Measurements from ENCODE around the gene PTTG1IP. TPM values are rescaled to one million over a fixed set of nuclear protein-coding genes. Genes with fewer than 3 reads are reported as not detected.

PTTG1IP gene
- total RNA-seq, 6 experiments from 2014 or later, result 54.3 to 195 (median 140) TPM

- TF ChIP-seq POLR2A (IDR thresholded peaks at IDR 0.05), result no peak
- no peak for TF ChIP-seq CTCF (IDR thresholded peaks at IDR 0.05)
- Histone ChIP-seq H3K27ac (no peak overlapping the region), H3K27me3 (no peaks in the 10 kb centered on the region), H3K36me3 (peaks cover 0 to 24% (median 19%) of the 10 kb centered on the region in 4 donors), H3K4me3 (no peak overlapping the region), H3K9me3 (no peaks in the 10 kb centered on the region), H3K4me1 (peaks cover 0 to 10% (median 1%) of the 10 kb centered on the region in 4 donors)
- WGBS (ENCODE audit: insufficient coverage, low coverage, low lambda C conversion rate, missing lambda C conversion rate), result 70% methylated on average over 3 of the region's 24 CpGs
- intact Hi-C loops (cut with DNase I), result no loop called here
- DNase-seq (no peak), ATAC-seq (peak in 1 of 4 donors; percentile 2)
Measured at GRCh38 chr21:44847261-44848056, 26.0 kb downstream of the PTTG1IP start.

DNA sequence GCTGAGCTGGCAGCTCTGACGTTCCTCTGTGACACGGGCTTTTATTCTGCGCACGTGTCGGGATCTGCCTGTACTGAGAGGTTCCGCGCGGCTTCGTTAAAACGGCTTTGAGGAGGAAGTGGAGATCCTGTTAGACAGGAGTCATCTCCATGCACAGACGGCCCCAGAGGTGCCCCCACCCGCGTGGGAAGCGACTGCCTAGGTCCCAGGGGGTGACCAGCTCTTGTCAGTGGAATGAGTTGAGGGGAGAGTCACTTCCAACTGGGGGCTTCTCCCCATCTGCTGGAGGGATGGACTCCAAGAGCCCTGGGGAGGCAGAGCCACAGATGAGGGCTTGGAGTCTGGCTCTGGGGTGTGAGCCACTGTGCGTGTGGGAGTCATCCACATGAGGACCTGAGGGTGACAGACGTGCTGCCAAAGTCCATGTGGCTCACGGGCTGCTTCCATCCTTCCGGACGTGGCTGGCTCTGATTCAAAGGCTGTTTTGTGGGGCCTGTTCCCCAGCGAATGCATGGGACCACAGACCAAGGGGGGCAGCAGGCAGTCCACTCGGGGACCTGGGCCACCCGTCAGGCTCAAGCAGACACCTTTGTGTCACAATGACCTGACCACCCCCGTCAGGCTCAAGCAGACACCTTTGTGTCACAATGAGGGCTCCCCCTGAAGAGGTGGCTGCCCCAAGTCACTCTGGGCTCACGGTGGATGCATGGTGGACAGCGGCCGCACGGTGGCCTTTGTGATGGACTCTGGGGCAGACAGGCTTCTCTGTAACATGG, 26.8 kb downstream of the PTTG1IP start:
- peaks cover 0 to 9% (median 1%) of the 10 kb centered on the region in 4 donors for H3K4me1 ChIP-seq
- no peaks in the 10 kb centered on the region for H3K27me3 ChIP-seq
- H3K36me3 ChIP-seq, result peaks cover 0 to 24% (median 19%) of the 10 kb centered on the region in 4 donors
- ATAC-seq (peak; percentile 36 to 67 (median 54)), DNase-seq (peak in 2 of 3 donors; percentile 46 to 54)
- H3K27ac ChIP-seq, result no peak overlapping the region
- no peak overlapping the region for H3K4me3 ChIP-seq
- TF ChIP-seq POLR2A (IDR thresholded peaks at IDR 0.05), result no peak
- TF ChIP-seq CTCF (IDR thresholded peaks at IDR 0.05), result no peak
- no peaks in the 10 kb centered on the region for H3K9me3 ChIP-seq
- intact Hi-C loops (cut with DNase I), result no loop called here
- WGBS (ENCODE audit: insufficient coverage, low coverage, low lambda C conversion rate, missing lambda C conversion rate), result 23% methylated on average over 9 of the region's 27 CpGs

DNA sequence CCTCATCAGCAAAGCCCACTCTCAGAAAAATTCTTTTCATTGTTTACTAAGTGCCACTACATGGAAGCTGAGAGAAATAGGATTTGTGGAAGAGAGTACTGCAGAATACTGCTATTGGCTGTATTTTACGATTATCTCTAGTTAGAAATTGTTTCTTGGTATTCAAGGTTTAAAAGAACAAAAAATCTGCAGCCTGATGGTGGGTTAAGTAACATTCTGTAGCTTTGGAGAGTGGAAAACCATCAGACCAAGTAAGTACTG, 27.3 kb downstream of the PTTG1IP start:
- no peaks in the 10 kb centered on the region for H3K9me3 ChIP-seq
- H3K27ac ChIP-seq, result no peak overlapping the region
- ATAC-seq (no peak), DNase-seq (no peak)
- H3K36me3 ChIP-seq, result peaks cover 0 to 21% (median 15%) of the 10 kb centered on the region in 4 donors
- peaks cover 0 to 4% (median 1%) of the 10 kb centered on the region in 4 donors for H3K4me1 ChIP-seq
- intact Hi-C loops (cut with DNase I), result no loop called here
- peak overlapping the region in 1 of 3 donors; percentile 36 for H3K4me3 ChIP-seq
- TF ChIP-seq CTCF (IDR thresholded peaks at IDR 0.05) (no peak), POLR2A (IDR thresholded peaks at IDR 0.05) (no peak)
- WGBS (ENCODE audit: insufficient coverage, low coverage, low lambda C conversion rate, missing lambda C conversion rate), result 33% methylated on average over 1 of the region's 1 CpG
- H3K27me3 ChIP-seq, result no peaks in the 10 kb centered on the region

DNA sequence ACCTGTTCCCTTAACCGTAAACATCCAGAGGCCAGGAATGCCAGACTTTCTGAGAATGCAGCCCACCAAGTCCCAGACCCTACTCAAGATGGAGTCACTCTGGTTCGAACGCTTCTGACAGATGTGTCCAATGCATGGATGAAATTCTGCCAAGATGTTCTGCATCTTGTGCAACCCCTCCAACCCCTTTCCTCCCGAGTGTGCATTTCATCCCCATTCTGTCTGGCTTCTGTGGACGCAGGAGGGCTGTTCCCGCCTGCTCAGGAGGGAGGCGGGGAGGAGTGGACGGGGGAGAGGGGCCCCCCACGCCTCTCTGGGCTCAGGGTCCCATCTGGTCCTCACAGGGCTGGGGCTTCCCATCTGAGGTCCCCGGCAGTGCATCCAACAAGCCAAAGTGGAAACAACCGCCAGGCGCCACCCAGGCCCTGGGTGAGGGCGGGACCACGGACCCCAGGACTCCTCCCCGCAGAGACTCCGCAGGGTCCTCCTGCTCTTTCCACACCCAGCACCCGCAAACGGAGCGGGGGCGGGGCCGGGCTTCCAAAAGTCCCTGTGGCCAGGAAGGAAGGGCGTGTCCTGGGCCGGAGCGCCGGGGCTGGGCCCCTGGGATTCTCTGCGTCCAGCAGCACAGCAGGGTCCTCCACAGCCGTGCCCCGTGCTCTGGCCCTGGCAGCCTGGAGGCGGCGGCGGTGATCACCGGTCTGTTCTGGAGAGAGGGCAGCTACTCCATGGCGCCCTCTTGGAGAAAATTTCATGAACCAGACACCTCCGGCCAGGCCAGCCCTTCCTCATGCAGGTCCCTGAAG, 27.9 kb downstream of the PTTG1IP start:
- 24% methylated on average over 8 of the region's 34 CpGs for WGBS (ENCODE audit: insufficient coverage, low coverage, low lambda C conversion rate, missing lambda C conversion rate)
- intact Hi-C loops (cut with DNase I), result no loop called here
- H3K9me3 ChIP-seq, result no peaks in the 10 kb centered on the region
- TF ChIP-seq POLR2A (IDR thresholded peaks at IDR 0.05) (no peak), CTCF (IDR thresholded peaks at IDR 0.05) (peak in 3 of 4 donors; percentile 27 to 46 (median 33))
- peak in 2 of 3 donors; percentile 70 to 73 for DNase-seq
- no peak overlapping the region for H3K27ac ChIP-seq
- H3K36me3 ChIP-seq, result peaks cover 0 to 15% (median 11%) of the 10 kb centered on the region in 4 donors
- peak; percentile 57 to 76 (median 66) for ATAC-seq
- H3K27me3 ChIP-seq, result no peaks in the 10 kb centered on the region
- H3K4me1 ChIP-seq, result peaks cover 0 to 3% (median 1%) of the 10 kb centered on the region in 4 donors
- H3K4me3 ChIP-seq, result peak overlapping the region in 1 of 3 donors; percentile 36
